HepG2 (cell line): Measurements from ENCODE around the gene BCL2L1. TPM values are rescaled to one million over a fixed set of nuclear protein-coding genes. Genes with fewer than 3 reads are reported as not detected.
A peak's percentile ranks its signal among the peaks of the same experiment; 100 is the strongest.

Experiments
- MLXIP ChIP-seq: sonication (generic); formaldehyde crosslinking; IDR thresholded peaks from 2 replicates; pipeline ENCODE4 v1.9.0; 2021; ENCODE audit warnings: missing genetic modification reagents, borderline replicate concordance
- MXI1 ChIP-seq: IDR thresholded peaks from 3 replicates; pipeline ENCODE4 v1.6.1; 2012; ENCODE audit warnings: low read depth, low read length, inconsistent platforms, borderline replicate concordance
- MYNN ChIP-seq: sonication (generic); formaldehyde crosslinking; IDR thresholded peaks from 2 replicates; pipeline ENCODE4 v1.4.0; 2020; ENCODE audit warnings: mild to moderate bottlenecking, low read depth, missing genetic modification reagents
- SKI ChIP-seq: fragments of 450-650 bp; IDR thresholded peaks from one replicate; pipeline ENCODE4 v1.6.1; 2018; ENCODE audit warnings: mild to moderate bottlenecking; ENCODE audit not compliant: partially characterized antibody
- SNAPC4 ChIP-seq: sonication (generic); formaldehyde crosslinking; IDR thresholded peaks from 2 replicates; pipeline ENCODE4 v1.4.0; 2020; ENCODE audit warnings: mild to moderate bottlenecking, missing genetic modification reagents
- ZMYM2 ChIP-seq: sonication (generic); formaldehyde crosslinking; IDR thresholded peaks from 2 replicates; pipeline ENCODE4 v1.8.0; 2022; ENCODE audit warnings: mild to moderate bottlenecking, missing genetic modification reagents
- ZNF562 ChIP-seq: sonication (generic); formaldehyde crosslinking; IDR thresholded peaks from 2 replicates; pipeline ENCODE4 v1.8.0; 2022; ENCODE audit warnings: missing genetic modification reagents, borderline replicate concordance
- ZNF792 ChIP-seq: IDR thresholded peaks from 2 replicates; pipeline ENCODE4 v1.6.1; 2016
- ZNF883 ChIP-seq: sonication (generic); formaldehyde crosslinking; IDR thresholded peaks from 2 replicates; pipeline ENCODE4 v1.5.1; 2020; ENCODE audit warnings: mild to moderate bottlenecking, missing genetic modification reagents; ENCODE audit errors: not compliant biosample characterization
- ZSCAN31 ChIP-seq: sonication (generic); formaldehyde crosslinking; IDR thresholded peaks from 2 replicates; pipeline ENCODE4 v1.5.0; 2020; ENCODE audit warnings: low read depth, mild to moderate bottlenecking, missing genetic modification reagents
- polyA plus RNA-seq, 8 experiments: library from polyadenylated mRNA; depleted of rRNA in 3 of 8; stranded (reverse) in 7 of 8; unstranded in 1 of 8; fragments of >200 nt; fragmentation: Illumina TruSeq in 4 of 8; extraction: Trizol in 4 of 8; gene quantifications; 2 replicates each; pipeline versions ENCODE4 v1.2.1 to v1.2.3, GENCODE V29; 2011 to 2016; ENCODE audit warnings: low read depth in 4 of 8, missing spikeins in 1 of 8, mixed read lengths in 1 of 8; ENCODE audit not compliant: insufficient read depth in 1 of 8
- total RNA-seq, 5 experiments: library from RNA; depleted of rRNA; stranded (reverse); fragments of >200 nt; fragmentation: Illumina TruSeq; extraction: Trizol; gene quantifications; 2 replicates each; pipeline ENCODE4 v1.2.3, GENCODE V29; 2016; ENCODE audit warnings: low read depth in 1 of 5
- TF ChIP-seq, protein P1 (sequence below): sonication (generic); formaldehyde crosslinking; IDR thresholded peaks from 2 replicates; pipeline ENCODE4 v1.4.0; 2020; ENCODE audit warnings: missing genetic modification reagents, borderline replicate concordance
- TF ChIP-seq, protein P2 (sequence below): IDR thresholded peaks from 2 replicates; pipeline ENCODE4 v1.6.1; 2012; ENCODE audit warnings: low read length, improper control_type of control experiment
- TF ChIP-seq, protein P3 (sequence below): sonication (generic); formaldehyde crosslinking; conservative IDR thresholded peaks from 2 replicates; pipeline ENCODE4 v1.8.0; 2022; ENCODE audit warnings: missing genetic modification reagents

BCL2L1 gene
- total and polyA plus RNA-seq, 2 of the 13 experiments (the other 11 are each of a cell fraction or from before 2014, with no cell fraction given) = 164 to 258 TPM

DNA sequence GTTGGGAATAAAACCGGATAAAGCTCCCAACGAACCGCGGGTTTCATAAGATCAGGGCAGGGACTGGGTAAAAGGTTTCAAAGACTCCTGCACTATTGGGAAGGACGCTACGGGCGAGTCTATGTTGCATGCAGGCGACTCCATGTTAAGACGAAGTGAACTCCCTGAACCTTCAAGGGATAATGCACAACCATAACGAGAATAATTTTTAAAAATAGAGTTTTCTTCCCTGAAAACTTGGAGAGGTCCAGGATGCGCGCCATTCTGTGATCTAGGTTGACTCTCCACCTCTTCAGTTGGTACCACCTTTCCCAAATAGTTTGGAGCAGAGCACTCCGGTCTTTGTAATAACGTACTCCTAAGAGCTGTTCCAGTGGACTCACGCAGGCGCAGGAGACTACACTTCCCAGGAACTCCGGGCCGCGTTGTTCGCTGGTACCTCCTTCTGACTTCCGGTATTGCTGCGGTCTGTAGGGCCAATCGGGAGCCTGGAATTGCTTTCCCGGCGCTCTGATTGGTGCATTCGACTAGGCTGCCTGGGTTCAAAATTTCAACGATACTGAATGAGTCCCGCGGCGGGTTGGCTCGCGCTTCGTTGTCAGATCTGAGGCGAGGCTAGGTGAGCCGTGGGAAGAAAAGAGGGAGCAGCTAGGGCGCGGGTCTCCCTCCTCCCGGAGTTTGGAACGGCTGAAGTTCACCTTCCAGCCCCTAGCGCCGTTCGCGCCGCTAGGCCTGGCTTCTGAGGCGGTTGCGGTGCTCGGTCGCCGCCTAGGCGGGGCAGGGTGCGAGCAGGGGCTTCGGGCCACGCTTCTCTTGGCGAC is 16.3 kb upstream of the BCL2L1 start, which contains the start of gene TPX2 (continued):
- TF ChIP-seq SNAPC4 (0 out of 2 replicates have a peak, but pooled peaks have one; percentile 60), ZNF792 (CRISPR knock-in tag) (peak; percentile 90), ZSCAN31 (CRISPR knock-in tag) (peak; percentile 98), ZNF883 (peak; percentile 94), SKI (no peak), ZMYM2 (CRISPR knock-in tag) (no peak), MXI1 (peak; percentile 97), MYNN (CRISPR knock-in tag) (no peak; the same call in 1 of the 2 replicates), MLXIP (CRISPR knock-in tag) (no peak), ZNF562 (CRISPR knock-in tag) (no peak)
- TF ChIP-seq, protein P1, sequence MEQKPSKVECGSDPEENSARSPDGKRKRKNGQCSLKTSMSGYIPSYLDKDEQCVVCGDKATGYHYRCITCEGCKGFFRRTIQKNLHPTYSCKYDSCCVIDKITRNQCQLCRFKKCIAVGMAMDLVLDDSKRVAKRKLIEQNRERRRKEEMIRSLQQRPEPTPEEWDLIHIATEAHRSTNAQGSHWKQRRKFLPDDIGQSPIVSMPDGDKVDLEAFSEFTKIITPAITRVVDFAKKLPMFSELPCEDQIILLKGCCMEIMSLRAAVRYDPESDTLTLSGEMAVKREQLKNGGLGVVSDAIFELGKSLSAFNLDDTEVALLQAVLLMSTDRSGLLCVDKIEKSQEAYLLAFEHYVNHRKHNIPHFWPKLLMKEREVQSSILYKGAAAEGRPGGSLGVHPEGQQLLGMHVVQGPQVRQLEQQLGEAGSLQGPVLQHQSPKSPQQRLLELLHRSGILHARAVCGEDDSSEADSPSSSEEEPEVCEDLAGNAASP (CRISPR knock-in tag) = no peak; the same call in 1 of the 2 replicates
- TF ChIP-seq, protein P2, sequence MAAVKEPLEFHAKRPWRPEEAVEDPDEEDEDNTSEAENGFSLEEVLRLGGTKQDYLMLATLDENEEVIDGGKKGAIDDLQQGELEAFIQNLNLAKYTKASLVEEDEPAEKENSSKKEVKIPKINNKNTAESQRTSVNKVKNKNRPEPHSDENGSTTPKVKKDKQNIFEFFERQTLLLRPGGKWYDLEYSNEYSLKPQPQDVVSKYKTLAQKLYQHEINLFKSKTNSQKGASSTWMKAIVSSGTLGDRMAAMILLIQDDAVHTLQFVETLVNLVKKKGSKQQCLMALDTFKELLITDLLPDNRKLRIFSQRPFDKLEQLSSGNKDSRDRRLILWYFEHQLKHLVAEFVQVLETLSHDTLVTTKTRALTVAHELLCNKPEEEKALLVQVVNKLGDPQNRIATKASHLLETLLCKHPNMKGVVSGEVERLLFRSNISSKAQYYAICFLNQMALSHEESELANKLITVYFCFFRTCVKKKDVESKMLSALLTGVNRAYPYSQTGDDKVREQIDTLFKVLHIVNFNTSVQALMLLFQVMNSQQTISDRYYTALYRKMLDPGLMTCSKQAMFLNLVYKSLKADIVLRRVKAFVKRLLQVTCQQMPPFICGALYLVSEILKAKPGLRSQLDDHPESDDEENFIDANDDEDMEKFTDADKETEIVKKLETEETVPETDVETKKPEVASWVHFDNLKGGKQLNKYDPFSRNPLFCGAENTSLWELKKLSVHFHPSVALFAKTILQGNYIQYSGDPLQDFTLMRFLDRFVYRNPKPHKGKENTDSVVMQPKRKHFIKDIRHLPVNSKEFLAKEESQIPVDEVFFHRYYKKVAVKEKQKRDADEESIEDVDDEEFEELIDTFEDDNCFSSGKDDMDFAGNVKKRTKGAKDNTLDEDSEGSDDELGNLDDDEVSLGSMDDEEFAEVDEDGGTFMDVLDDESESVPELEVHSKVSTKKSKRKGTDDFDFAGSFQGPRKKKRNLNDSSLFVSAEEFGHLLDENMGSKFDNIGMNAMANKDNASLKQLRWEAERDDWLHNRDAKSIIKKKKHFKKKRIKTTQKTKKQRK = no peak
- TF ChIP-seq, protein P3, sequence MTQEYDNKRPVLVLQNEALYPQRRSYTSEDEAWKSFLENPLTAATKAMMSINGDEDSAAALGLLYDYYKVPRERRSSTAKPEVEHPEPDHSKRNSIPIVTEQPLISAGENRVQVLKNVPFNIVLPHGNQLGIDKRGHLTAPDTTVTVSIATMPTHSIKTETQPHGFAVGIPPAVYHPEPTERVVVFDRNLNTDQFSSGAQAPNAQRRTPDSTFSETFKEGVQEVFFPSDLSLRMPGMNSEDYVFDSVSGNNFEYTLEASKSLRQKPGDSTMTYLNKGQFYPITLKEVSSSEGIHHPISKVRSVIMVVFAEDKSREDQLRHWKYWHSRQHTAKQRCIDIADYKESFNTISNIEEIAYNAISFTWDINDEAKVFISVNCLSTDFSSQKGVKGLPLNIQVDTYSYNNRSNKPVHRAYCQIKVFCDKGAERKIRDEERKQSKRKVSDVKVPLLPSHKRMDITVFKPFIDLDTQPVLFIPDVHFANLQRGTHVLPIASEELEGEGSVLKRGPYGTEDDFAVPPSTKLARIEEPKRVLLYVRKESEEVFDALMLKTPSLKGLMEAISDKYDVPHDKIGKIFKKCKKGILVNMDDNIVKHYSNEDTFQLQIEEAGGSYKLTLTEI = no peak
